ENCODE measurements around the gene ARFGAP1.
"Not testable (repeated sequence)": the region's sequence is repeated elsewhere in the genome, so short reads cannot be mapped to it uniquely, and the experiment has no call there.

Gene ARFGAP1

GRCh38 chr20:63334356-63334755 lies 61.7 kb downstream of the ARFGAP1 start:
- TF ChIP-seq CTCF (IDR thresholded peaks at IDR 0.05; ENCODE audit: low read depth, low read length) = no peak
- no peaks in the 10 kb centered on the region for H3K27me3 ChIP-seq (ENCODE audit: insufficient read depth, low read depth, severe bottlenecking)

GRCh38 chr20:63335060-63335459 lies 62.4 kb downstream of the ARFGAP1 start:
- H3K27ac ChIP-seq; H3K36me3 ChIP-seq; H3K9me3 ChIP-seq (ENCODE audit: severe bottlenecking); H3K27me3 ChIP-seq (ENCODE audit: insufficient read depth, low read depth, severe bottlenecking); H3K4me3 ChIP-seq (ENCODE audit: low read depth, low read length); DNase-seq: not testable (repeated sequence)

More at GRCh38 chr20:63334356-63334755, 61.7 kb downstream of the ARFGAP1 start:
- Histone ChIP-seq H3K4me3 (ENCODE audit: low read depth, low read length) (no peak overlapping the region), H3K27ac (no peak overlapping the region), H3K9me3 (ENCODE audit: severe bottlenecking) (peaks cover 3% of the 10 kb centered on the region), H3K36me3 (no peaks in the 10 kb centered on the region)
- DNase-seq = no peak

- no peak for DNase-seq
Observed at GRCh38 chr20:63335711-63336110, 63.1 kb downstream of the ARFGAP1 start.

GRCh38 chr20:63336232-63336752 lies 63.7 kb downstream of the ARFGAP1 start:
- Histone ChIP-seq H3K36me3 (no peaks in the 10 kb centered on the region), H3K27me3 (ENCODE audit: insufficient read depth, low read depth, severe bottlenecking) (no peaks in the 10 kb centered on the region), H3K9me3 (ENCODE audit: severe bottlenecking) (peaks cover 3% of the 10 kb centered on the region), H3K27ac (no peak overlapping the region), H3K4me3 (ENCODE audit: low read depth, low read length) (no peak overlapping the region)
- no peak for DNase-seq
- no peak for TF ChIP-seq CTCF (IDR thresholded peaks at IDR 0.05; ENCODE audit: low read depth, low read length)

More at GRCh38 chr20:63335711-63336110, 63.1 kb downstream of the ARFGAP1 start:
- Histone ChIP-seq H3K27ac (no peak overlapping the region), H3K4me3 (ENCODE audit: low read depth, low read length) (no peak overlapping the region), H3K27me3 (ENCODE audit: insufficient read depth, low read depth, severe bottlenecking) (no peaks in the 10 kb centered on the region), H3K36me3 (no peaks in the 10 kb centered on the region), H3K9me3 (ENCODE audit: severe bottlenecking) (peaks cover 3% of the 10 kb centered on the region)
- no peak for TF ChIP-seq CTCF (IDR thresholded peaks at IDR 0.05; ENCODE audit: low read depth, low read length)

GRCh38 chr20:63337786-63338420 lies 65.3 kb downstream of the ARFGAP1 start:
- DNase-seq = no peak
- Histone ChIP-seq H3K9me3 (ENCODE audit: severe bottlenecking) (no peaks in the 10 kb centered on the region), H3K27ac (no peak overlapping the region), H3K27me3 (ENCODE audit: insufficient read depth, low read depth, severe bottlenecking) (no peaks in the 10 kb centered on the region), H3K4me3 (ENCODE audit: low read depth, low read length) (no peak overlapping the region), H3K36me3 (no peaks in the 10 kb centered on the region)
- no peak for TF ChIP-seq CTCF (IDR thresholded peaks at IDR 0.05; ENCODE audit: low read depth, low read length)

Data from WERI-Rb-1 (cell line).